K562 (cell line): ENCODE data around the gene TCF4. TPM values are rescaled to one million over a fixed set of nuclear protein-coding genes. Genes with fewer than 3 reads are reported as not detected.

Experiments used
- ATAC-seq: fragments of 200-7000 bp; cut with Tn5 transposase; 3 replicates; pipeline ENCODE4 v1.9.1; 2020; ENCODE audit warnings: moderate library complexity
- BruUV-seq: library from RNA; stranded (reverse); fragments of 400-500 nt; replicated peaks from 2 replicates; lab custom pipeline; 2021; lab: Mats Ljungman, UMichigan
- CTCF ChIA-PET: fragments of 300-600 bp; formaldehyde crosslinking; extraction: SDS; loops from one replicate; lab custom pipeline; 2021; ENCODE audit warnings: low intra/inter-chr PET ratio; lab: Yijun Ruan, JAX
- POLR2A ChIA-PET: fragments of 300-600, 350-650 bp; sonication (Branson Sonifier 250); formaldehyde crosslinking; extraction: SDS; loops from one replicate; lab custom pipeline; 2021; ENCODE audit warnings: antibody characterized with exemption, inconsistent platforms; lab: Yijun Ruan, JAX
- DNase-seq, 4 experiments: peaks; one replicate each; pipeline versions ENCODE4 v3.0.0 to v3.0.0-alpha.2; 2011 to 2018; ENCODE audit warnings: low spot score in 3 of 4, mixed read lengths in 3 of 4; ENCODE audit errors: extremely low read depth in 1 of 4
- FAIRE-seq: peaks from 2 replicates; lab custom pipeline; 2011; peaks lifted over from hg19 to GRCh38; lab: Jason Lieb, UNC
- H2AFZ ChIP-seq: 2 replicates; pipeline ENCODE4 v1.6.0; 2011; ENCODE audit warnings: low read depth, low read length, control low read depth, inconsistent platforms
- H3K27ac ChIP-seq: fragments of 200-600 bp; 3 replicates; pipeline ENCODE4 v1.8.0; 2011; ENCODE audit warnings: low read depth, mild to moderate bottlenecking, control low read depth, inconsistent platforms, low read length, moderate library complexity, mixed read lengths; ENCODE audit errors: extremely low read depth
- H3K27me3 ChIP-seq, 2 experiments: fragments of 300-600 bp in 1 of 2; 2 replicates in 1 of 2; 3 replicates in 1 of 2; pipeline versions ENCODE4 v1.6.0 to v1.8.0; 2011; ENCODE audit warnings: inconsistent platforms in 2 of 2, low read length in 2 of 2, mild to moderate bottlenecking in 1 of 2, mixed read lengths in 1 of 2, moderate library complexity in 1 of 2; ENCODE audit not compliant: control insufficient read depth in 2 of 2, insufficient read depth in 2 of 2
- H3K36me3 ChIP-seq: fragments of 300-600 bp; 3 replicates; pipeline ENCODE4 v1.8.0; 2011; ENCODE audit warnings: mild to moderate bottlenecking, low read length, inconsistent platforms; ENCODE audit not compliant: control insufficient read depth, insufficient read depth
- H3K4me1 ChIP-seq, 2 experiments: fragments of 200-600 bp in 1 of 2; replicated peaks in 1 of 2; 2 replicates in 1 of 2; 3 replicates in 1 of 2; pipeline versions ENCODE4 v1.5.1 to v1.8.0; 2011; ENCODE audit warnings: inconsistent platforms in 2 of 2, low read length in 2 of 2, mild to moderate bottlenecking in 1 of 2, mixed read lengths in 1 of 2, moderate library complexity in 1 of 2; ENCODE audit not compliant: control insufficient read depth in 2 of 2, insufficient read depth in 2 of 2
- H3K4me2 ChIP-seq: 2 replicates; pipeline ENCODE4 v1.6.1; 2011; ENCODE audit warnings: low read length, control low read depth, inconsistent platforms, mixed read lengths; ENCODE audit not compliant: insufficient read depth
- H3K4me3 ChIP-seq: fragments of 200-600 bp; sonication (generic), shearing (Covaris generic); 2 replicates; pipeline ENCODE4 v1.5.1; 2016; ENCODE audit warnings: control low read depth, inconsistent platforms
- H3K79me2 ChIP-seq: fragments of 200-600 bp; 3 replicates; pipeline ENCODE4 v1.8.0; 2011; ENCODE audit warnings: low read length, inconsistent platforms; ENCODE audit not compliant: control insufficient read depth, insufficient read depth
- H3K9ac ChIP-seq, 2 experiments: 2 replicates each; pipeline versions ENCODE4 v1.6.0 to v1.6.1; 2011; ENCODE audit warnings: low read depth in 2 of 2, low read length in 2 of 2, control low read depth in 1 of 2, inconsistent platforms in 1 of 2, mild to moderate bottlenecking in 1 of 2, mixed read lengths in 1 of 2; ENCODE audit not compliant: insufficient read depth in 1 of 2
- H3K9me1 ChIP-seq: one replicate; pipeline ENCODE4 v1.6.0; 2011; ENCODE audit warnings: inconsistent platforms, mild to moderate bottlenecking, low read length, moderate library complexity; ENCODE audit not compliant: control insufficient read depth, insufficient read depth
- H3K9me3 ChIP-seq: replicated peaks from 2 replicates; pipeline ENCODE4 v1.5.1; 2011; ENCODE audit warnings: low read depth, low read length, inconsistent platforms; ENCODE audit not compliant: control insufficient read depth, insufficient read depth
- H4K20me1 ChIP-seq: replicated peaks from 2 replicates; pipeline ENCODE4 v1.6.1; 2011; ENCODE audit warnings: low read length, inconsistent platforms, mixed read lengths; ENCODE audit not compliant: control insufficient read depth, insufficient read depth
- BRF1 ChIP-seq: IDR thresholded peaks from 3 replicates; pipeline ENCODE4 v1.6.1; 2011; ENCODE audit warnings: borderline replicate concordance, mild to moderate bottlenecking; ENCODE audit not compliant: insufficient read length; ENCODE audit errors: extremely low read depth
- DMBX1 ChIP-seq: fragments of 250-450 bp; sonication (Bioruptor Pico); IDR thresholded peaks from 2 replicates; pipeline ENCODE4 v1.8.0; 2022; ENCODE audit warnings: inconsistent platforms, mild to moderate bottlenecking, moderate library complexity, borderline replicate concordance
- EGR1 ChIP-seq: fragments of 450-650 bp; conservative IDR thresholded peaks from 2 replicates; pipeline ENCODE4 v1.6.1; 2017; ENCODE audit warnings: mild to moderate bottlenecking
- GMEB1 ChIP-seq: fragments of 250-450 bp; sonication (Bioruptor Pico); IDR thresholded peaks from 2 replicates; pipeline ENCODE4 v1.4.0; 2020; ENCODE audit warnings: mild to moderate bottlenecking
- HEY1 ChIP-seq: fragments of 250-450 bp; sonication (Bioruptor Pico); IDR thresholded peaks from 2 replicates; pipeline ENCODE4 v1.5.0; 2020; ENCODE audit warnings: mild to moderate bottlenecking, moderate library complexity, borderline replicate concordance
- NFE2L1 ChIP-seq: fragments of 450-650 bp; IDR thresholded peaks from 2 replicates; pipeline ENCODE4 v1.6.1; 2016; ENCODE audit warnings: missing genetic modification characterization, low read depth, mild to moderate bottlenecking, missing compliant biosample characterization, moderate library complexity, borderline replicate concordance
- PHF21A ChIP-seq: fragments of 450-650 bp; IDR thresholded peaks from 2 replicates; pipeline ENCODE4 v1.6.1; 2017; ENCODE audit warnings: low read depth, borderline replicate concordance
- RBM22 ChIP-seq: fragments of 200-400 bp; formaldehyde crosslinking; IDR thresholded peaks from 2 replicates; pipeline ENCODE4 v1.6.1; 2018; ENCODE audit warnings: low read length, low read depth; ENCODE audit not compliant: poor library complexity, severe bottlenecking
- RBM34 ChIP-seq: fragments of 200-400 bp; formaldehyde crosslinking; IDR thresholded peaks from 2 replicates; pipeline ENCODE4 v1.6.1; 2018; ENCODE audit warnings: low read length, borderline replicate concordance; ENCODE audit not compliant: insufficient read depth
- RUNX1 ChIP-seq: sonication (generic); IDR thresholded peaks from 2 replicates; pipeline ENCODE4 v1.6.1; 2016; ENCODE audit warnings: antibody characterized with exemption, low read depth
- SMAD3 ChIP-seq: fragments of 450-650 bp; formaldehyde crosslinking; conservative IDR thresholded peaks from 2 replicates; pipeline ENCODE4 v1.4.0; 2020; ENCODE audit warnings: mild to moderate bottlenecking
- ZNF274 ChIP-seq: IDR thresholded peaks from 2 replicates; pipeline ENCODE4 v1.6.1; 2011; ENCODE audit warnings: low read depth, mild to moderate bottlenecking, low read length, moderate library complexity, borderline replicate concordance
- ZZZ3 ChIP-seq: fragments of 450-650 bp; IDR thresholded peaks from 2 replicates; pipeline ENCODE4 v1.6.1; 2016; ENCODE audit warnings: antibody characterized with exemption, mild to moderate bottlenecking, moderate library complexity
- WGBS: fragments of 100-300 bp; shearing (Covaris generic); methylation state at CpG from one replicate; pipeline ENCODE4 v1.1.6; 2016; ENCODE audit warnings: low coverage, mixed read lengths; ENCODE audit not compliant: insufficient coverage; ENCODE audit errors: missing lambda C conversion rate; 5-methylcytosine and 5-hydroxymethylcytosine counted together
- in situ Hi-C: fragments of 300-500 bp; cut with MboI; formaldehyde crosslinking; loops from 4 replicates; pipeline ENCODE4 v1.15.0; 2018; ENCODE audit warnings: inconsistent platforms, mixed read lengths
- intact Hi-C: fragments of 100-400 bp; cut with micrococcal nuclease; formaldehyde crosslinking; loops from 2 replicates; pipeline ENCODE4 v1.14.2; 2022
- polyA plus RNA-seq, 8 experiments: library from polyadenylated mRNA; depleted of rRNA in 4 of 8; stranded (reverse) in 5 of 8; unstranded in 3 of 8; fragments of >200 nt; fragmentation: Nextera tagmentation in 2 of 8; fragmentation: Illumina TruSeq in 1 of 8; extraction: Ambion mirVana in 2 of 8; extraction: Trizol in 1 of 8; gene quantifications; 2 replicates each; pipeline versions ENCODE4 v1.2.1 to v1.2.3, GENCODE V29; 2011 to 2014; ENCODE audit warnings: inconsistent platforms in 1 of 8, missing spikeins in 1 of 8
- total RNA-seq, 7 experiments: library from RNA; depleted of rRNA in 6 of 7; stranded (reverse); fragments of >200 nt in 6 of 7; fragmentation: Illumina TruSeq in 2 of 7; extraction: Trizol in 2 of 7; gene quantifications; 2 replicates each; pipeline versions ENCODE4 v1.2.1 to v1.2.3, GENCODE V29; 2011 to 2021; ENCODE audit warnings: low replicate concordance in 1 of 7
- TF ChIP-seq, protein P1 (sequence below): fragments of 200-800 bp; sonication (Bioruptor generic); IDR thresholded peaks from 2 replicates; pipeline ENCODE4 v1.6.1; 2017; ENCODE audit warnings: missing genetic modification characterization, missing compliant biosample characterization

TCF4 gene
- total and polyA plus RNA-seq, 9 of the 15 experiments (the other 6 are each of a cell fraction or from before 2014, with no cell fraction given): 4.8 to 24.7 (median 15.2) TPM

- H3K27ac ChIP-seq: no peak overlapping the region
- no peak overlapping the region for H3K4me2 ChIP-seq
- ChIA-PET POLR2A (no interaction called here), CTCF (no interaction called here)
- in situ Hi-C loops (no loop called here), intact Hi-C loops (no loop called here)
- no peaks in the 10 kb centered on the region for H3K27me3 ChIP-seq
- no peak overlapping the region for H2AFZ ChIP-seq
- FAIRE-seq: no peak
- no peak for DNase-seq
- WGBS: 100% methylated on average over 2 of the region's 2 CpGs
- no peaks in the 10 kb centered on the region for H3K79me2 ChIP-seq
- H3K9ac ChIP-seq: no peak overlapping the region
- BruUV-seq: no TSS peak
- H3K9me3 ChIP-seq: no peaks in the 10 kb centered on the region
- H3K36me3 ChIP-seq: no peaks in the 10 kb centered on the region
- H4K20me1 ChIP-seq: no peaks in the 10 kb centered on the region
- H3K9me1 ChIP-seq: no peaks in the 10 kb centered on the region
- no peaks in the 10 kb centered on the region; a peak in 2 of 5 replicates for H3K4me1 ChIP-seq
- TF ChIP-seq RUNX1 (no peak), ZZZ3 (no peak), SMAD3 (CRISPR knock-in tag) (no peak), RBM34 (no peak), PHF21A (no peak), DMBX1 (CRISPR knock-in tag) (no peak), EGR1 (no peak), ZNF274 (no peak), HEY1 (CRISPR knock-in tag) (no peak), GMEB1 (CRISPR knock-in tag) (no peak), RBM22 (no peak), BRF1 (no peak), NFE2L1 (no peak)
- TF ChIP-seq, protein P1, sequence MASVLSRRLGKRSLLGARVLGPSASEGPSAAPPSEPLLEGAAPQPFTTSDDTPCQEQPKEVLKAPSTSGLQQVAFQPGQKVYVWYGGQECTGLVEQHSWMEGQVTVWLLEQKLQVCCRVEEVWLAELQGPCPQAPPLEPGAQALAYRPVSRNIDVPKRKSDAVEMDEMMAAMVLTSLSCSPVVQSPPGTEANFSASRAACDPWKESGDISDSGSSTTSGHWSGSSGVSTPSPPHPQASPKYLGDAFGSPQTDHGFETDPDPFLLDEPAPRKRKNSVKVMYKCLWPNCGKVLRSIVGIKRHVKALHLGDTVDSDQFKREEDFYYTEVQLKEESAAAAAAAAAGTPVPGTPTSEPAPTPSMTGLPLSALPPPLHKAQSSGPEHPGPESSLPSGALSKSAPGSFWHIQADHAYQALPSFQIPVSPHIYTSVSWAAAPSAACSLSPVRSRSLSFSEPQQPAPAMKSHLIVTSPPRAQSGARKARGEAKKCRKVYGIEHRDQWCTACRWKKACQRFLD (CRISPR knock-in tag): no peak
- no peak for ATAC-seq
- H3K4me3 ChIP-seq: no peak overlapping the region
Observed at GRCh38 chr18:55290898-55291297, 297.1 kb downstream of the TCF4 start.
